Stimulated activated CD4-positive, alpha-beta T cell treated with anti-CD3 and anti-CD28 coated beads, Interleukin-1b, Interleukin-23, amount 100 ng/mL, for 24 hours (primary cell): Measurements from ENCODE around the gene AMN1.
"Not testable (repeated sequence)": the region's sequence is repeated elsewhere in the genome, so short reads cannot be mapped to it uniquely, and the experiment has no call there.

Experiments used
- DNase-seq, 4 experiments: peaks; one replicate each; pipeline ENCODE4 v3.0.0-alpha.2; 2020; ENCODE audit warnings: low read depth in 4 of 4, low spot score in 1 of 4

The AMN1 gene

GRCh38 chr12:31728917-31729640 is at the start of gene AMN1:
Gene AMN1, minus strand, starts transcription at chr12:31729021. Its CDS starts 13 bp downstream, at chr12:31729008.
- DNase-seq, result peak; percentile 89 to 96 (median 93)

DNA sequence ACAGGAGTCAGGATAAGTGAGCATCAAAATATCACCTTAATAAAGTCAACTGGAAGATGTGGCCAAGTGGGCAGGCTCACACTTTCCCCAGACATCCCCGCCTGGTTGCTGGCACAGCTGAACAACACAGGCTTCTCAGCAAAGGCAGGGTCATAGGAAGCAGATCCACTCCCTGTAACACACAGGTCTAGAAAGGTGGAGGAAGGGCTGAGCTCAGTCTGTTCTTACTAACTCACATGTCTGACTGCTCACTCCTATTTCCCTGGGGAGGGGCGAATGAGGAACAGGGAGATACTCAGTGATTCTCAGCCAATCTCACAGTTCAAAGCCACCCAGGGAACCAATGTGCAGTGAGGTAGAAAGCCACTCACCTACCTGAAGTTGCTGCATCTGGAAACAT is 45.0 kb upstream of the AMN1 start:
- no peak for DNase-seq

DNA sequence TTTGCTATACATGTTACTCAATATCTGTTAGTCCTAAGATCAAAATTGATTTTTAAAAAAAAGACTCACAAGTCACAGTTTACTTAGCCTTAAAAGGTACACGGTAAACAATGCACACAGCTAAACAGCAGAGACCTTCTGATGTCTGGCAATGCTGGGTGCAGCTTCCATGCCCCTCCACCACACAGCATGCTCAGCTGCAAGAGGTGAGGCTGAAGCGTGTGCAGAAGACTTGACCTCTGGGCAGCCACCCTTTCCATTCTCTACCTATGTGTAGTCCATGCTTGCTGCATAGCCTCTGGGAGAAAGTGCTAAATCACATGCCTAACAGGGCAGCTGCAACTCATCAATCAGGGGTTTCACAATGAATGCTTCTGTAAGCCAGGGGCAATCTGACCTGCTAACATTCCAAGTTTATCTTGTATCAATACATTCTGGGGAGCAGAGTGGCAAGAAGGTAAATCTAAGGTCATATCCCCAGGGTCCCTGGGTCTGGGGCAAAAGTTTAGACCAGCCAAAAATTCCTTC is 44.5 kb upstream of the AMN1 start:
- no peak for DNase-seq

- no peak for DNase-seq
These were observed 43.9 kb upstream of the AMN1 start for GRCh38 chr12:31772685-31773222.

- no peak for DNase-seq
These were observed 43.4 kb upstream of the AMN1 start for GRCh38 chr12:31772186-31772585.

DNA sequence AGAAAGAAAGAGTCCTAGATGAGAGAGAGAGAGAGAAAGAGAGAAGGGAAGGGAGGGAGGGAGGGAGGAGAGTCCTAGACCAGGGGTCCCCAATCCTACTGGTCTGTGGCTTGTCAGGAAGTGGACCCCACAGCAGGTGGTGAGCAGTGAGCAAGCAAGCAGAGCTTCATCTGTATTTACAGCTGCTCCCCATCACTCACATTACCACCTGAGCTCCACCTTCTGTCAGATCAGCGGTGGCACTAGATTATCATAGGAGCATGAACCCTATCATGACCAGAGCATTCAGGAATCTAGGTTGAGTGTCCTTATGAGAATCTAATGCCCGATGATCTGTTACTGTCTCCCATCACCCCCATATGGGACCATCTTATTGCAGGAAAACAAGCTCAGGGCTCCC is 39.2 kb upstream of the AMN1 start:
- DNase-seq, result no peak

DNA sequence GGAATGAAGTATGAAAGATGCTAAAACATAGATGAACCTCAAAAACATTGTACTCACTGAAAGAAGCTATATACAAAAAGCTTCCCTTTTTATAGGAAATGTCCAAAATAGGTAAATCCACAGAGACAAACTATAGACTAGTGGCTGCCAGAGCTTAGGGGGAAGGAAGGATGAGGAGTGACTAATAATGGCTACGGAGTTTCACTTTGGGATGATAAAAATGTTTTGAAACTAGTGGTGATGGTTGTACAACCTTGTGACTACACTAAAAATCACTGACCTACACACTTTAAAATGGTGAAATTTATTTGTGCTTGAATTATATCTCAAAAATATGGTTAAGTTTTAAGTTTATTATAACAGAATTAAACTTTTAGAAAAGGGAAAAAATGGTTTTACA is 37.1 kb upstream of the AMN1 start:
- DNase-seq, result no peak

DNA sequence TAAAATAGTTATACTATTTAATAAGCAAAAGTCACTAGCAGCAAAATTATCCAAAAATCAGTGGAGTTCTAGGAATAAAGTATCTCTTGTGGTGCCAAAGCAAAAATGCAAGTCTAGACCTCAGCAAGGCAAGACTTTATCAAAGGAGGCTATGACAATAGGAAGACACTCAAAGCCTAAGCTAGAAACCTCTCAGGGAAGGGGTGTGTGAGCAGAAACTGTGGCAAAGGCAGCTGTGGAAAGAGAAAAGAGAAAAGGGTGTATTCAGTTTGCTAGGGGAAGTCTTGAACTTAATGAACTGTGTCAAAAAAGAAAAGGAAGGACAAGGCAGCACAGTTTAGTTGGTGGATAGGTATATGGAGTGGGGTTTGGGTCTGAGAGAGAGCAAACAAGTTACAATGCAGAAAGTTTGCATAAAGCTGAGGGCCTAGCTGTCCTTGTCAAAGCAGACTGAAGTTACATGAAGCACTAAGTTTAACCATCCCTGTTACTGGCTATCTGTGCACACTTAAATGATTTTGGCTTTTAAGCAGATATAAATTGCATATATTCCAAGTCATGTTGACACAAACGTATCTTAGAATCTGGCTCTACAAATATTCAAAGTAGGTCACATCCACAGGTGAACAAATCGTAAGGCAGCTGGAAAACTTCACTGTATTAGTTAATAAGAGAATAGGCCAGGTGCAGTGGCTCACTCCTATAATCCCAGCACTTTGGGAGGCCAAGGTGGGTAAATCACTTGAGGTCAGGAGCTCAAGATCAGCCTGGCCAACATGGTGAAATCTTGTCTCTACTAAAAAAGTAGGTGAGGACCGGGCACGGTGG is 31.0 kb upstream of the AMN1 start:
- DNase-seq, result no peak

DNA sequence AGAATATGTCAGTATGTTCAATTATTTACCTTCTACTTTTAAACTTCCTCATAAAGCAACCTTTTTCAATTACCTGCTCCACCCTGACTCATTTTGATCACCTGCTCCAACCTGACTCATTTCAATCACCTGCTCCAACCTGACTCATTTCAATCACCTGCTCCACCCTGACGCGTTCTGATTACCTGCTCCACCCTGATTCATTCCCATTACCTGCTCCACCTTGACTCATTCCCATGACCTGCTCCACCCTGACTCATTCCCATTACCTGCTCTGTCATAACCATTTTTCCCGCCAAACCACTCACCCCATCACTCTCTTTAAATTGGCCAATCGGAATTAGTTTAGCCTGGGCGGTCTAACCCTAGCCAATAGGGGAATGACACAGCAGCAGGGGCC is 29.5 kb upstream of the AMN1 start:
- DNase-seq, result not testable (repeated sequence)

- no peak for DNase-seq
These were observed 28.2 kb upstream of the AMN1 start for GRCh38 chr12:31756977-31757420.

GRCh38 chr12:31752450-31752849 is 23.6 kb upstream of the AMN1 start:
- no peak for DNase-seq

GRCh38 chr12:31751085-31751484 is 22.3 kb upstream of the AMN1 start:
- no peak for DNase-seq

- DNase-seq, result no peak
These were observed 21.9 kb upstream of the AMN1 start for GRCh38 chr12:31750747-31751039.

- DNase-seq, result peak in 3 of 4 experiments; percentile 22 to 63 (median 27)
These were observed 20.3 kb upstream of the AMN1 start for GRCh38 chr12:31749024-31749704.

DNA sequence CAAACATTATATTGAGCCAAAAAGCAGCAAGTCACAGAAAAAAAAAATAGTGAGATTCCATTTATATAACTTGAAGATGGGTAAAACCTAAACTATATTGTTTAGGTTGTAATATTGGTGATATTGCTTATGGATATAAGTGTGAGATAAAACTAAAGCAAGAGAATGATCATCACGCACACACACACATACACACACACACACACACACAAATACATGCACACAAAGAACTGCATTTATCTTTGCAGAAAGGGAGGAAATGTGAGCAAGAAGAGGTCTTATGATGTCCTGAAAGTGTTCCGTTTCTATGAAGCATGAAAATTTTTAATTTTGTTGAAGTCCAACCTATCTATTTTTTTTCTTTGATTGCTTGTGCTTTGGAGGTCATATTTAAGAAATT is 16.4 kb upstream of the AMN1 start:
- DNase-seq, result no peak

DNA sequence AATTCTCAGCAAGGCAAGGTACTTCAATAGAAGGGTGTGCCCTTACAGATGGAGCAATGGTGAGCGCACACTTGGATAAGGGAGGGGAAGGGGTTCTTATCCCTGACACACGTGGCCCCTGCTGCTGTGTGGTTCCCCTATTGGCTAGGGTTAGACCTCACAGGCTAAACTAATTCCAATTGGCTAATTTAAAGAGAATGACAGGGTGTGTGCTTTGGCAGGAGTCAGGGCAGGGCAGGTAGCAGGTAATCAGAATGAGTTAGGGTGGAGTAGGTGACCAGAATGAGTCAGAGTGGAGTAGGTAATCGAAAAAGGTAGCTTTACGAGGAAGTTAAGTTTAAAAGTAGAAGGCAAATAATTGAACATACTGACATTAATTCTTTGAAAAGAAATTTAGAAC is 15.5 kb upstream of the AMN1 start:
- not testable (repeated sequence) for DNase-seq

- no peak for DNase-seq
These were observed 14.1 kb upstream of the AMN1 start for GRCh38 chr12:31742891-31743290.

DNA sequence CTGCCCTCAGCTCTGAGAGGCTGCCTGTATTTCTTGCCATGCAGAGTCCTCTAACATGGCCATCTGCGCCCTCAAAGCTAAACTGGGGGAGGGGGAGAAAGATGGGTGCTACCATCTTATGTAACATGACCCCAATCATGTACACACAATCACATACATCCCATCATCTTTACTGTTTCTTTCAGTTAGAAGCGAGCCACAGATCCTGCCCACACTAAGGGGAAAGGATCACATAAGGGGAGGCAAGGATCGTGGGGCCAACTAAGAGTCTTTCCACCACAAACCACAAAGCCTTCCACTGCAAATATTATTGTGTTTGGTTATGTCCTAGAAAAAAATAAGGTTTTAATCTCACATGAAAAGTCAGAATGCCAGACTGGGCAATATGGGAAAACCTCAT is 11.8 kb upstream of the AMN1 start:
- DNase-seq, result no peak

DNA sequence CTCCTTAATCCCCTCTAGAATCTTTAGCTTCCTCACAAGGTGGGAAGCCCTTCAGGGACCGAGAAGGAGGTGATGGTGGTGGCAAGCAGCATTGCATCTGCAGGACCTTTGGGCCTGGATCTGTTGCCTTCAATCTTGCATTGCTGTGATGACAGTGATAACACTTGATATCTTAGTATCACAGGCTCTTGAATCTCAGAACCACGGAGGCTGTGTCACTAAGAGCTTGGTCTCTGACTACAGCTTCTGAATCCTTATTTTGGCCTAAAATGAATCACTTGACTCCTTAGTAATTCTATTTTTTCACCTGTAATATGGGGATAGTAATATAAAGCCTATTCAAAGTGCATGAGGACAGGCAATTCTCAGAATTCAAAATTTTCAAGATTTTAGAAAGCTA is 8.9 kb upstream of the AMN1 start:
- DNase-seq, result no peak

DNA sequence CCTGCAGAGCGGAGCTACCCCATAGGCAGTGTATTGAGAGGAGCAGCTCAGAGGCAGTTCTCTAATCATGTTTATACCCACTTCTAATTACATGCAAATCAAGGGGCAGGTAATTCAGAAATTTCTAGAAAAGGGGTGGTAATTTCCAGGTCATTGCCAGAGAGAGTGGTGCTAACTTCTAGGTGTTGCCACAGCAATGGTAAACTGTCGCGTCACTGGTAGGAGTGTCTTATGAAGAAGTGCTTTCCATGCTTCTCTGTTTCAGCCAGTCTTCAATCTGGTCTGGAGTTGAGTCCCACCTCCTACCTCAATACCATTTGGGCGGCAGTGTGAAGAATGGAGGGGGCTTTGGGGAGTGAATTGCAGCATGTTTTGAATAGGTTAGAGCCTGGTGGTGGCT is 8.5 kb upstream of the AMN1 start:
- no peak for DNase-seq

GRCh38 chr12:31736472-31736871 is 7.7 kb upstream of the AMN1 start:
- DNase-seq, result peak in 3 of 4 experiments; percentile 20 to 54 (median 46)
